H4 (cell line): ENCODE data around the gene LRRN3. TPM values are rescaled to one million over a fixed set of nuclear protein-coding genes. Genes with fewer than 3 reads are reported as not detected.

Experiments used
- DNase-seq: peaks from one replicate; pipeline ENCODE4 v3.0.0-alpha.2; 2015; ENCODE audit warnings: low spot score
- total RNA-seq: library from RNA; depleted of rRNA; stranded (reverse); fragments of >200 nt; shearing (Covaris generic); gene quantifications from 2 replicates; pipeline ENCODE4 v1.2.3, GENCODE V29; 2014

Gene LRRN3
- total RNA-seq, 1 experiment from 2014 or later = 0.02 TPM

GRCh38 chr7:111164442-111164841 lies 73.5 kb downstream of the LRRN3 start:
- DNase-seq = no peak

GRCh38 chr7:111168182-111168581 lies 77.3 kb downstream of the LRRN3 start:
- DNase-seq = peak; percentile 43

GRCh38 chr7:111172564-111173257 lies 81.8 kb downstream of the LRRN3 start:
- no peak for DNase-seq

GRCh38 chr7:111173528-111173927 lies 82.6 kb downstream of the LRRN3 start:
- DNase-seq = no peak

GRCh38 chr7:111173990-111174389 lies 83.1 kb downstream of the LRRN3 start:
- DNase-seq = no peak

GRCh38 chr7:111174510-111174909 lies 83.6 kb downstream of the LRRN3 start:
- no peak for DNase-seq
